SU-DHL-6 (cell line): ENCODE data around the gene CACNB2.

ENCODE experiments used
- H2AFZ ChIP-seq: fragments of 200-600 bp; sonication (generic); 2 replicates; pipeline ENCODE4 v1.6.1; 2014; ENCODE audit warnings: low read depth, mild to moderate bottlenecking, moderate library complexity, mixed read lengths, antibody characterized with exemption, low read length; ENCODE audit not compliant: severe bottlenecking
- H3F3A ChIP-seq: fragments of 200-600 bp; shearing (Covaris generic); 2 replicates; pipeline ENCODE4 v1.6.0; 2016; ENCODE audit warnings: antibody characterized with exemption, mild to moderate bottlenecking; ENCODE audit not compliant: insufficient read depth
- H3K27ac ChIP-seq: fragments of 200-600 bp; sonication (generic); 2 replicates; pipeline ENCODE4 v1.5.1; 2016; ENCODE audit warnings: low read depth, mild to moderate bottlenecking, low read length, moderate library complexity, mixed read lengths
- H3K27me3 ChIP-seq: fragments of 200-600 bp; sonication (generic), shearing (Covaris generic); 2 replicates; pipeline ENCODE4 v1.6.0; 2014; ENCODE audit warnings: mild to moderate bottlenecking, low read length
- H3K36me3 ChIP-seq: fragments of 200-600 bp; sonication (generic); 2 replicates; pipeline ENCODE4 v1.6.1; 2014; ENCODE audit warnings: mild to moderate bottlenecking, low read length, mixed read lengths
- H3K4me2 ChIP-seq: fragments of 300-600, 200-600 bp; shearing (Covaris generic), sonication (generic); 2 replicates; pipeline ENCODE4 v1.6.0; 2014; ENCODE audit warnings: low read length, low read depth, mild to moderate bottlenecking; ENCODE audit not compliant: poor library complexity, severe bottlenecking
- H3K4me3 ChIP-seq: fragments of 200-600 bp; sonication (generic); 2 replicates; pipeline ENCODE4 v1.5.1; 2014; ENCODE audit warnings: antibody characterized with exemption, low read length, mild to moderate bottlenecking, mixed read lengths; ENCODE audit not compliant: insufficient read depth, poor library complexity, severe bottlenecking
- H3K79me2 ChIP-seq: fragments of 200-600 bp; sonication (generic); 2 replicates; pipeline ENCODE4 v1.6.1; 2014; ENCODE audit warnings: mild to moderate bottlenecking, low read length, moderate library complexity; ENCODE audit not compliant: insufficient read depth
- H3K9ac ChIP-seq: fragments of 200-600 bp; sonication (generic); 2 replicates; pipeline ENCODE4 v1.7.0; 2014; ENCODE audit warnings: mild to moderate bottlenecking, low read length
- H3K9me2 ChIP-seq: fragments of 200-600 bp; sonication (generic); replicated peaks from 2 replicates; pipeline ENCODE4 v1.6.1; 2014; ENCODE audit warnings: low read length; ENCODE audit not compliant: insufficient read depth
- H3K9me3 ChIP-seq: fragments of 200-600 bp; sonication (generic); 2 replicates; pipeline ENCODE4 v1.6.1; 2014; ENCODE audit warnings: low read length, mixed read lengths; ENCODE audit not compliant: insufficient read depth
- H4K20me1 ChIP-seq: fragments of 200-600 bp; sonication (generic); 2 replicates; pipeline ENCODE4 v1.6.1; 2014; ENCODE audit warnings: low read depth, mild to moderate bottlenecking, antibody characterized with exemption, low read length, moderate library complexity, mixed read lengths
- CTCF ChIP-seq: fragments of 200-600 bp; sonication (generic); IDR thresholded peaks from one replicate; pipeline ENCODE4 v1.5.1; 2017; ENCODE audit warnings: antibody characterized with exemption, mild to moderate bottlenecking, low read length, moderate library complexity; ENCODE audit not compliant: insufficient read depth, poor library complexity, severe bottlenecking
- EZH2phosphoT487 ChIP-seq: fragments of 200-600 bp; sonication (generic), shearing (Covaris generic); conservative IDR thresholded peaks from 2 replicates; pipeline ENCODE4 v1.6.1; 2018; ENCODE audit warnings: mild to moderate bottlenecking, antibody characterized with exemption, low read length, moderate library complexity, mixed read lengths

The CACNB2 gene

DNA sequence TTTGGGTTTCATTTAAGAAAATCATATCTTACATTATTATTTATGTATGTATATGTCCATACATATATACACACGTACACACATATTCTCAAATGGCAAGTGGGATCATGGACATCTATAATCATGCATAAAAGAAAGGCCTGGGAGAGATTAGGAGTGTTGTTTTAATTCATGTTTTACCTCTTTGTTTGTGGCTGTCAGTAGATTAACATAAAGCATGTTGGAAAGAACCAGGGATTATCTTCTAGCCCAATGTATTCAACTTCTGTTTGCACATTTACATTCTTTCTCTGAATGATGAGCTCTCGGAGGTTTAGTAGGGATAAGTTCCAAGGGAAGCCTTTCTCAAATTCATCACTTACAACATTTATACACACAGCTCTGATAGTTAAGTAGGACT lies 319.8 kb downstream of the CACNB2 start:
- Histone ChIP-seq H3K79me2 (no peaks in the 10 kb centered on the region), H3K9ac (no peak overlapping the region), H3K36me3 (no peaks in the 10 kb centered on the region), H4K20me1 (no peaks in the 10 kb centered on the region), H2AFZ (no peak overlapping the region), H3K27me3 (no peaks in the 10 kb centered on the region), H3K27ac (no peak overlapping the region), H3K9me2 (no peaks in the 10 kb centered on the region), H3K4me3 (no peak overlapping the region), H3K4me2 (no peak overlapping the region), H3F3A (no peaks in the 10 kb centered on the region), H3K9me3 (no peaks in the 10 kb centered on the region)
- TF ChIP-seq EZH2phosphoT487 (no peak), CTCF (no peak)

- Histone ChIP-seq H3K27me3 (no peaks in the 10 kb centered on the region), H3K4me3 (no peak overlapping the region), H3K27ac (no peak overlapping the region), H3F3A (no peaks in the 10 kb centered on the region), H3K9me3 (no peaks in the 10 kb centered on the region), H3K36me3 (no peaks in the 10 kb centered on the region), H3K9me2 (no peaks in the 10 kb centered on the region), H3K9ac (no peak overlapping the region), H2AFZ (no peak overlapping the region), H4K20me1 (no peaks in the 10 kb centered on the region), H3K79me2 (no peaks in the 10 kb centered on the region), H3K4me2 (no peak overlapping the region)
- TF ChIP-seq CTCF (no peak), EZH2phosphoT487 (no peak)
These were observed 323.5 kb downstream of the CACNB2 start for GRCh38 chr10:18463673-18464211.

GRCh38 chr10:18469125-18469524 lies 328.9 kb downstream of the CACNB2 start:
- Histone ChIP-seq H3K79me2 (no peaks in the 10 kb centered on the region), H3K36me3 (no peaks in the 10 kb centered on the region), H3K9ac (no peak overlapping the region), H3F3A (no peaks in the 10 kb centered on the region), H3K4me2 (no peak overlapping the region), H3K9me2 (no peaks in the 10 kb centered on the region), H3K27me3 (no peaks in the 10 kb centered on the region), H3K27ac (no peak overlapping the region), H3K4me3 (no peak overlapping the region), H4K20me1 (no peaks in the 10 kb centered on the region), H3K9me3 (no peaks in the 10 kb centered on the region), H2AFZ (no peak overlapping the region)
- no peak for TF ChIP-seq CTCF
- no peak for TF ChIP-seq EZH2phosphoT487
